ENCODE results near the gene TMEM201.

DNA sequence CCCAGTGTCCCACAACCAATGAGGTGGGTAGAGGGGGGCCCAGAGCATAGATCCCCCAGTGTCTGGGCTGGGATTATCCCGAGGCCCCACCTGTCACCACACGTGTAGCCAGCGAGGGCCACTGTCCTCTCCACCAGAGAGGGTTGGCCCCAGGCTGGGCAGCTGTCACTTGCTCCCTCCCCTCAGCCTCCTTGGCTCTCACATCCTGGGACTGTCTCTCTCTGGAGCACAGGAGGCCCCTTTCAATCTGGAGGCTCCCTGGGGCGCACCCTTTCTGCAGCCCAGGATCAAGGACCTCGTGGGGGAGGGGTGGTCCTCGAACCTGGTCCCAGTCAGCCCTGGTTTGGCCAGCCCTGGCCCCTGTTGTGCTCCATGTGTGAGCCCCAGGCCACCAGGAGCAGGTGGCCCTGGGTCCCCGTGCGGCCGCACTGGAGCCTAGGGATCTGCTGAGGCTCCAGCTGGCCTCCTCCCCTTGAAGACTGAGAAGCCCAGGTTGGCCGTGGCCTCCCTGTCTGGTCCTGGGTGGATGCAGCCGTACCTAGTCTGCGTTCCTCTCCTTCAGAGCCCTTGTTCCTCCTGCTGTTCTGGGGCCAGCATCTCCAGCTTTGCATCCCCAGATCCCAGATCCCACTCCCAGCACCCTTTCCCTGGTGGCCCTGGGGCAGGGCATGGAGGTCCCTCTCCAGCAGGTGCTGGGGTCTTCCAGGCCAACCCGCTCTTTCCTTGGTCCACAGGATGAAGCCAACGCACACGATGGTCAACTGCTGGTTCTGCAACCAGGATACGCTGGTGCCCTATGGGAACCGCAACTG is 6.7 kb downstream of the TMEM201 start:
- TF ChIP-seq, protein P1, sequence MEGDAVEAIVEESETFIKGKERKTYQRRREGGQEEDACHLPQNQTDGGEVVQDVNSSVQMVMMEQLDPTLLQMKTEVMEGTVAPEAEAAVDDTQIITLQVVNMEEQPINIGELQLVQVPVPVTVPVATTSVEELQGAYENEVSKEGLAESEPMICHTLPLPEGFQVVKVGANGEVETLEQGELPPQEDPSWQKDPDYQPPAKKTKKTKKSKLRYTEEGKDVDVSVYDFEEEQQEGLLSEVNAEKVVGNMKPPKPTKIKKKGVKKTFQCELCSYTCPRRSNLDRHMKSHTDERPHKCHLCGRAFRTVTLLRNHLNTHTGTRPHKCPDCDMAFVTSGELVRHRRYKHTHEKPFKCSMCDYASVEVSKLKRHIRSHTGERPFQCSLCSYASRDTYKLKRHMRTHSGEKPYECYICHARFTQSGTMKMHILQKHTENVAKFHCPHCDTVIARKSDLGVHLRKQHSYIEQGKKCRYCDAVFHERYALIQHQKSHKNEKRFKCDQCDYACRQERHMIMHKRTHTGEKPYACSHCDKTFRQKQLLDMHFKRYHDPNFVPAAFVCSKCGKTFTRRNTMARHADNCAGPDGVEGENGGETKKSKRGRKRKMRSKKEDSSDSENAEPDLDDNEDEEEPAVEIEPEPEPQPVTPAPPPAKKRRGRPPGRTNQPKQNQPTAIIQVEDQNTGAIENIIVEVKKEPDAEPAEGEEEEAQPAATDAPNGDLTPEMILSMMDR (conservative IDR thresholded peaks at IDR 0.05; ENCODE audit: low read length): no peak
- no peak for TF ChIP-seq EZH2phosphoT487 (IDR thresholded peaks at IDR 0.05; ENCODE audit: borderline replicate concordance, low read depth, low read length)

Data from OCI-LY7 (cell line).